Naive thymus-derived CD8-positive, alpha-beta T cell (primary cell): Measurements from ENCODE around the gene FAM163A. TPM values are rescaled to one million over a fixed set of nuclear protein-coding genes. Genes with fewer than 3 reads are reported as not detected.
A peak's percentile ranks its signal among the peaks of the same experiment; 100 is the strongest.
"Not testable (repeated sequence)": the region's sequence is repeated elsewhere in the genome, so short reads cannot be mapped to it uniquely, and the experiment has no call there.

ENCODE experiments used
- ATAC-seq, 2 donors: fragments of 150-1000 bp; cut with Tn5 transposase in 1 of 2; sonication (Bioruptor Pico), chemical (Tn5 transposase) in 1 of 2; 1 replicate in 1 of 2; 2 replicates in 1 of 2; pipeline ENCODE4 v1.10.0; 2021; ENCODE audit warnings: mild to moderate bottlenecking in 2 of 2, moderate library complexity in 2 of 2
- POLR2A ChIA-PET: fragments of 350-600 bp; sonication (Branson Sonifier 250); formaldehyde crosslinking; loops from one replicate; lab custom pipeline; 2021; ENCODE audit warnings: antibody characterized with exemption; lab: Charles Lee
- DNase-seq, 10 donors: peaks; one replicate each; pipeline versions ENCODE4 v3.0.0 to v3.0.0-alpha.2; 2020 to 2022
- H3K27ac Mint-ChIP-seq, 10 donors: one replicate each; pipeline ENCODE4 v1.8.0; 2020 to 2022; ENCODE audit warnings: mild to moderate bottlenecking in 10 of 10, mixed read lengths in 10 of 10, moderate library complexity in 4 of 10, inconsistent platforms in 1 of 10
- H3K27me3 Mint-ChIP-seq, 5 donors: one replicate each; pipeline ENCODE4 v1.8.0; 2021 to 2022; ENCODE audit warnings: mixed read lengths in 5 of 5
- H3K36me3 Mint-ChIP-seq, 3 donors: one replicate each; pipeline ENCODE4 v1.8.0; 2020 to 2022; ENCODE audit warnings: mixed read lengths in 3 of 3, mild to moderate bottlenecking in 2 of 3, inconsistent platforms in 1 of 3
- H3K4me1 Mint-ChIP-seq, 4 donors: one replicate each; pipeline ENCODE4 v1.8.0; 2021 to 2022; ENCODE audit warnings: mixed read lengths in 4 of 4
- H3K4me3 Mint-ChIP-seq, 10 donors: one replicate each; pipeline ENCODE4 v1.8.0; 2020 to 2022; ENCODE audit warnings: mild to moderate bottlenecking in 10 of 10, mixed read lengths in 10 of 10, moderate library complexity in 6 of 10, inconsistent platforms in 1 of 10
- H3K9me3 Mint-ChIP-seq, 9 donors: one replicate each; pipeline ENCODE4 v1.8.0; 2020 to 2022; ENCODE audit warnings: mixed read lengths in 9 of 9, mild to moderate bottlenecking in 3 of 9, inconsistent platforms in 1 of 9, moderate library complexity in 1 of 9
- polyA plus RNA-seq, 3 donors: library from polyadenylated mRNA; unstranded; fragments of 300-500 nt; fragmentation: Illumina TruSeq; gene quantifications; one replicate each; pipeline ENCODE4 v1.2.3, GENCODE V29; 2021
- total RNA-seq, 8 experiments: library from RNA in 2 of 8; stranded (reverse) in 2 of 8; gene quantifications; one replicate each; pipeline ENCODE4 v1.2.3 and lab custom pipeline; 2021 to 2026

Gene FAM163A
- total and polyA plus RNA-seq, 5 experiments from 2014 or later = not detected

GRCh38 chr1:179803104-179803503, 60.0 kb downstream of the FAM163A start:
- Mint-ChIP-seq H3K36me3 (no peaks in the 10 kb centered on the region), H3K27me3 (peaks cover 0 to 5% (median 1%) of the 10 kb centered on the region in 5 donors), H3K9me3 (no peaks in the 10 kb centered on the region), H3K4me3 (no peak overlapping the region), H3K4me1 (peaks cover 0 to 2% (median 0%) of the 10 kb centered on the region in 4 donors), H3K27ac (peak overlapping the region in 1 of 10 donors; percentile 6)
- POLR2A ChIA-PET = no interaction called here
- DNase-seq (no peak), ATAC-seq (no peak)

DNA sequence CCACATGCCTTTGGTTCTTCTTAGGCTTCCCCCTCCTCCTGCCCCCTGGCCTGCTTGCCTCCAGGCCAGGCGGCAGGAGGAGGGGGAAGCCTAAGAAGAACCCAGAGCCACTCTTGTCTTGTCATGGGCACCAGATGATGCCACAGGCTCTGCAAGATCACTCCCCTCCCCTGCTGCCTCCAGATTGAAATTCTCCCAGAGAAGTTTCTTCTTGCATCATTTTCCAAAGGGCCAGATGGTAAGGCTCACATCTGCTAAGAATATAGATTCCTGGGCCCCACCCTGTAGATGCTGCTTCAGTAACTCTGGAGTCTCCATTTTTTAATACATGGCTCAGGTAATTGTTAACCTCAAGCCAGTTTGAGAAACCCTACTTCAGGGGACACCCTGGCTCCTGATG, 60.8 kb downstream of the FAM163A start:
- ATAC-seq = no peak
- DNase-seq = no peak
- Mint-ChIP-seq H3K36me3 (no peaks in the 10 kb centered on the region), H3K9me3 (no peaks in the 10 kb centered on the region), H3K27ac (no peak overlapping the region), H3K4me1 (peaks cover 0 to 2% (median 0%) of the 10 kb centered on the region in 4 donors), H3K4me3 (no peak overlapping the region), H3K27me3 (peaks cover 0 to 5% (median 1%) of the 10 kb centered on the region in 5 donors)
- POLR2A ChIA-PET = no interaction called here

- H3K27ac Mint-ChIP-seq = not testable (repeated sequence)
Observed at GRCh38 chr1:179804417-179804816, 61.3 kb downstream of the FAM163A start.

GRCh38 chr1:179805291-179806195, 62.5 kb downstream of the FAM163A start:
- POLR2A ChIA-PET = no interaction called here
- Mint-ChIP-seq H3K27me3 (peaks cover 0 to 12% (median 5%) of the 10 kb centered on the region in 5 donors), H3K4me3 (no peak overlapping the region), H3K36me3 (no peaks in the 10 kb centered on the region), H3K9me3 (no peaks in the 10 kb centered on the region), H3K4me1 (peaks cover 3 to 7% (median 4%) of the 10 kb centered on the region in 4 donors), H3K27ac (peak overlapping the region in 3 of 10 donors; percentile 18 to 84 (median 55))
- DNase-seq = no peak
- no peak for ATAC-seq

More at GRCh38 chr1:179804417-179804816, 61.3 kb downstream of the FAM163A start:
- ATAC-seq, H3K36me3 Mint-ChIP-seq, H3K9me3 Mint-ChIP-seq, H3K4me3 Mint-ChIP-seq, DNase-seq, H3K27me3 Mint-ChIP-seq, H3K4me1 Mint-ChIP-seq, POLR2A ChIA-PET: not testable (repeated sequence)

DNA sequence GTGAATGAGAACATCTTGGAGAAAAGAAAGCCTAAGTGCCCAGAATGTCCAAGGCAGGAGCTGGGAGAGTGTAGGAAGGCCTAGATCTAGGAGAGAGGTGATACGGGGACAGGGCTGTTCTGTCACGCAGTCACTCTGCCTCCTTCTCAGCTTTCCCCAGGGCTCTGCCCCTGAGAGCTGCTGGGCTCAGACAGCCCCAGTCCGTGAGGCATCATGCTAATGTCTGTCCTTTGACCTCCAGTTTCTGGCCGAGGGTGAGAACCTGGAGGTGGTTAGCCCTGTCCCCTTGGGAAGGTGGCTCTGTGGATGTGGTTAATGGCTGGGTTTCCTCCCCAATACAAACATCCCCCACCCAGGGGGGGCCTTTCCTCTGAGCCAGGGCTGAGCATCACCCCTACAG, 63.2 kb downstream of the FAM163A start:
- Mint-ChIP-seq H3K4me3 (no peak overlapping the region), H3K36me3 (no peaks in the 10 kb centered on the region), H3K4me1 (peaks cover 3 to 7% (median 4%) of the 10 kb centered on the region in 4 donors), H3K27me3 (peaks cover 0 to 19% (median 4%) of the 10 kb centered on the region in 5 donors), H3K9me3 (no peaks in the 10 kb centered on the region), H3K27ac (no peak overlapping the region)
- POLR2A ChIA-PET = no interaction called here
- ATAC-seq (no peak), DNase-seq (no peak)

GRCh38 chr1:179807291-179807690, 64.2 kb downstream of the FAM163A start:
- Mint-ChIP-seq H3K4me3 (no peak overlapping the region), H3K27ac (no peak overlapping the region), H3K36me3 (no peaks in the 10 kb centered on the region), H3K4me1 (peaks cover 3 to 7% (median 4%) of the 10 kb centered on the region in 4 donors), H3K27me3 (peaks cover 0 to 22% (median 4%) of the 10 kb centered on the region in 5 donors), H3K9me3 (no peaks in the 10 kb centered on the region)
- ATAC-seq = no peak
- POLR2A ChIA-PET = no interaction called here
- DNase-seq = no peak

- no peaks in the 10 kb centered on the region for H3K36me3 Mint-ChIP-seq
- POLR2A ChIA-PET = no interaction called here
- no peaks in the 10 kb centered on the region for H3K9me3 Mint-ChIP-seq
- peaks cover 3 to 7% (median 4%) of the 10 kb centered on the region in 4 donors for H3K4me1 Mint-ChIP-seq
- H3K27me3 Mint-ChIP-seq = peaks cover 0 to 22% (median 4%) of the 10 kb centered on the region in 5 donors
- ATAC-seq (no peak), DNase-seq (no peak)
- H3K4me3 Mint-ChIP-seq = no peak overlapping the region
- peak overlapping the region in 2 of 10 donors; percentile 8 to 15 for H3K27ac Mint-ChIP-seq
Observed at GRCh38 chr1:179807691-179808485, 64.8 kb downstream of the FAM163A start.

DNA sequence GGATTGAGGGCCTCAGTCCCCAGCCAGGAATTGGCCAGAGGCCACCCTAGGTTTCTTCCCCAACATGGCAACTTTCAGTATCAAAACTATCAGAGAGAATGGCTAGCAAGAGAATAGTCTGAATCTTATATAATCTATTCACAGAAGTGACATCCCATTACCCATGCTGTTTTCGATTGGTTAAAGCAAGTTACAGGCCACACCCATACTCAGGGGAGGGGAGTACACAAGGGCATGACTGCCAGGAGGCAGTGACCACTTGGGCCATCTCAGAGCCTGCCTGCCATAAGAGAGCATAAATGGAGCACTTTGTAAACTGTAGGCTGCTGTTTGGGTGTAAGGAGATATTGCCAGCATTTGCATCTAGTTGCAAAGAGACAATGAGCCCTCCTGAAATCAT, 65.4 kb downstream of the FAM163A start:
- Mint-ChIP-seq H3K9me3 (no peaks in the 10 kb centered on the region), H3K27ac (peak overlapping the region in 2 of 10 donors; percentile 8 to 15), H3K4me1 (peaks cover 3 to 7% (median 4%) of the 10 kb centered on the region in 4 donors), H3K27me3 (peaks cover 0 to 22% (median 4%) of the 10 kb centered on the region in 5 donors), H3K4me3 (no peak overlapping the region), H3K36me3 (no peaks in the 10 kb centered on the region)
- ATAC-seq (no peak), DNase-seq (no peak)
- POLR2A ChIA-PET = no interaction called here

DNA sequence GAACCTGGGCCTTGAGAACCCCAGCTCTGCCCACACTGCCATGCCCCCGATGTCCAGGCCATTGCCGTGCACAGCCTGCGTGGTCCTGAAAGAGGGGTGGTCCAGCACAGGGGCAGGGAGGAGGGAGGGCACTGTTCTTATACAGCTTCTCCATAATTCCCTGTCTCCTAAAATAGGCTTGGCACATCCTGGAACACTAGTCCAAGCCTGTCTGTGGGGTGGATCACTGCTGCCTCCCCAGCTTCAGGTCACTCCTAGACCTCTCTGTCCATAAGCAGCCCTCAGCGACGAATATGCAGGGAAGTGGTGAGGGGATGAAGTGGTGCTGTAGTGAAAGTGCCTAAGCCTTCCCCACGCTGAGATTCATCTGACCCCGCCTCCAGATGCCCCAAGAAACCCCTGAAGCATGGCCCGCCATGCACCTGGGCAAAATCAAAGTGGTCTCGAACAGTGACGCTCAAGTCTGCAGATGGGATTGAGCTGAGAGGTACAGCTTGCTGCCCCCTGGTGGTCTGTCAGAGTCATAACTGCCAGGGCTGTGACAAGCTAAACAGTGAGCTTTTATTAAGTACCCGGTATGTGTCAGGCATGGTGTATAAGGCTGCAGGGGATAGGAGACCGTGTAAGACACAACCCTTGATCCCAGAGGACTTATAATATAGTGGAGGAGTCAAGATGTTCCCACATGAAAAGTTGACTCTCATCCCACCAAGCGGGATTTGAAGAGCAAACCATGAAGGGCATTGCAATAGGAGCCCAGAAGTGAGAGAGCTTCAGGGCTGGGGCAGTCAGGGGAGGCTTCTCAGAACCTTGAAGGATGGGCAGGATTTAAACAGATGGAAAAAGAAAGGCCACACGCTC, 66.6 kb downstream of the FAM163A start:
- Mint-ChIP-seq H3K9me3 (no peaks in the 10 kb centered on the region), H3K4me1 (peaks cover 5 to 14% (median 11%) of the 10 kb centered on the region in 4 donors), H3K27ac (peak overlapping the region in 5 of 10 donors; percentile 30 to 72 (median 46)), H3K36me3 (no peaks in the 10 kb centered on the region), H3K27me3 (peaks cover 0 to 22% (median 4%) of the 10 kb centered on the region in 5 donors), H3K4me3 (peak overlapping the region in 2 of 10 donors; percentile 3 to 37)
- DNase-seq (peak; percentile 65 to 81 (median 75)), ATAC-seq (peak; percentile 75 to 82)
- POLR2A ChIA-PET = interaction anchor here (0.6 to 1.7 kb wide), 2 partner anchors 22 to 100 kb away, joined by 3 to 4 read pairs; no protein-coding TSS in a partner anchor

GRCh38 chr1:179810367-179810715, 67.2 kb downstream of the FAM163A start:
- POLR2A ChIA-PET = interaction anchor here (1.7 kb wide), 1 partner anchor 21 kb away, joined by 4 read pairs; no protein-coding TSS in a partner anchor
- H3K27me3 Mint-ChIP-seq = peaks cover 0 to 22% (median 4%) of the 10 kb centered on the region in 5 donors

GRCh38 chr1:179812501-179813292, 69.6 kb downstream of the FAM163A start:
- ATAC-seq (no peak), DNase-seq (no peak)
- H3K36me3 Mint-ChIP-seq = no peaks in the 10 kb centered on the region
- H3K4me1 Mint-ChIP-seq = peaks cover 10 to 27% (median 23%) of the 10 kb centered on the region in 4 donors
- H3K27me3 Mint-ChIP-seq = peaks cover 0 to 22% (median 4%) of the 10 kb centered on the region in 5 donors
- POLR2A ChIA-PET = interaction anchor here (1.3 kb wide), 1 partner anchor 69 kb away, joined by 5 read pairs; the partner anchor contains the start of gene TOR1AIP1
- no peaks in the 10 kb centered on the region for H3K9me3 Mint-ChIP-seq
- H3K4me3 Mint-ChIP-seq = peak overlapping the region in 2 of 10 donors; percentile 14 to 16
- peak overlapping the region in 6 of 10 donors; percentile 40 to 70 (median 57) for H3K27ac Mint-ChIP-seq

More at GRCh38 chr1:179810367-179810715, 67.2 kb downstream of the FAM163A start:
- Mint-ChIP-seq H3K4me3 (peak overlapping the region in 1 of 10 donors; percentile 66), H3K27ac (peak overlapping the region in 3 of 10 donors; percentile 9 to 63 (median 46)), H3K36me3 (no peaks in the 10 kb centered on the region), H3K4me1 (peaks cover 8 to 20% (median 17%) of the 10 kb centered on the region in 4 donors), H3K9me3 (no peaks in the 10 kb centered on the region)
- DNase-seq = no peak
- no peak for ATAC-seq
